ENCODE measurements around the gene IRF6.

The IRF6 gene

GRCh38 chr1:209780268-209780667, 25.7 kb downstream of the IRF6 start:
- no peak overlapping the region for H3K9ac ChIP-seq (ENCODE audit: low read length in 5 of 5)
- H3K4me1 ChIP-seq (ENCODE audit: control insufficient read depth in 5 of 5, insufficient read depth in 5 of 5, low read length in 5 of 5), result peaks cover 0 to 23% (median 16%) of the 10 kb centered on the region in 5 donors
- H3K9me3 ChIP-seq (ENCODE audit: control insufficient read depth in 5 of 5, low read length in 5 of 5), result no peaks in the 10 kb centered on the region
- H3K27ac ChIP-seq (ENCODE audit: low read depth, low read length), result no peak overlapping the region
- H3K36me3 ChIP-seq (ENCODE audit: control insufficient read depth in 5 of 5, insufficient read depth in 5 of 5, low read length in 5 of 5), result peaks cover 0 to 8% (median 0%) of the 10 kb centered on the region in 5 donors
- H3K4me3 ChIP-seq (ENCODE audit: low read depth in 1 of 5, low read length in 5 of 5), result no peak overlapping the region
- no peaks in the 10 kb centered on the region for H3K27me3 ChIP-seq (ENCODE audit: control insufficient read depth in 5 of 5, insufficient read depth in 4 of 5, low read length in 5 of 5)

- Histone ChIP-seq H3K27me3 (ENCODE audit: control insufficient read depth in 5 of 5, insufficient read depth in 4 of 5, low read length in 5 of 5) (no peaks in the 10 kb centered on the region), H3K36me3 (ENCODE audit: control insufficient read depth in 5 of 5, insufficient read depth in 5 of 5, low read length in 5 of 5) (peaks cover 0 to 8% (median 0%) of the 10 kb centered on the region in 5 donors), H3K4me3 (ENCODE audit: low read depth in 1 of 5, low read length in 5 of 5) (no peak overlapping the region), H3K9ac (ENCODE audit: low read length in 5 of 5) (no peak overlapping the region), H3K27ac (ENCODE audit: low read depth, low read length) (no peak overlapping the region), H3K9me3 (ENCODE audit: control insufficient read depth in 5 of 5, low read length in 5 of 5) (no peaks in the 10 kb centered on the region), H3K4me1 (ENCODE audit: control insufficient read depth in 5 of 5, insufficient read depth in 5 of 5, low read length in 5 of 5) (peaks cover 0 to 12% (median under 1%) of the 10 kb centered on the region in 5 donors)
Measured at GRCh38 chr1:209778102-209778501, 27.8 kb downstream of the IRF6 start.

GRCh38 chr1:209777587-209777986, 28.4 kb downstream of the IRF6 start:
- H3K4me1 ChIP-seq (ENCODE audit: control insufficient read depth in 5 of 5, insufficient read depth in 5 of 5, low read length in 5 of 5), result peaks cover 0 to 11% (median 0%) of the 10 kb centered on the region in 5 donors
- H3K9me3 ChIP-seq (ENCODE audit: control insufficient read depth in 5 of 5, low read length in 5 of 5), result no peaks in the 10 kb centered on the region
- no peak overlapping the region for H3K9ac ChIP-seq (ENCODE audit: low read length in 5 of 5)
- H3K27ac ChIP-seq (ENCODE audit: low read depth, low read length), result no peak overlapping the region
- peaks cover 0 to 7% (median 0%) of the 10 kb centered on the region in 5 donors for H3K36me3 ChIP-seq (ENCODE audit: control insufficient read depth in 5 of 5, insufficient read depth in 5 of 5, low read length in 5 of 5)
- no peak overlapping the region for H3K4me3 ChIP-seq (ENCODE audit: low read depth in 1 of 5, low read length in 5 of 5)
- no peaks in the 10 kb centered on the region for H3K27me3 ChIP-seq (ENCODE audit: control insufficient read depth in 5 of 5, insufficient read depth in 4 of 5, low read length in 5 of 5)

GRCh38 chr1:209775678-209776077, 30.3 kb downstream of the IRF6 start:
- Histone ChIP-seq H3K4me3 (ENCODE audit: low read depth in 1 of 5, low read length in 5 of 5) (no peak overlapping the region), H3K36me3 (ENCODE audit: control insufficient read depth in 5 of 5, insufficient read depth in 5 of 5, low read length in 5 of 5) (peaks cover 0 to 3% (median 0%) of the 10 kb centered on the region in 5 donors), H3K27ac (ENCODE audit: low read depth, low read length) (no peak overlapping the region), H3K9me3 (ENCODE audit: control insufficient read depth in 5 of 5, low read length in 5 of 5) (no peaks in the 10 kb centered on the region), H3K4me1 (ENCODE audit: control insufficient read depth in 5 of 5, insufficient read depth in 5 of 5, low read length in 5 of 5) (peaks cover 0 to 20% (median 2%) of the 10 kb centered on the region in 5 donors), H3K27me3 (ENCODE audit: control insufficient read depth in 5 of 5, insufficient read depth in 4 of 5, low read length in 5 of 5) (no peaks in the 10 kb centered on the region), H3K9ac (ENCODE audit: low read length in 5 of 5) (no peak overlapping the region)

GRCh38 chr1:209774592-209774991, 31.4 kb downstream of the IRF6 start:
- no peak overlapping the region for H3K9ac ChIP-seq (ENCODE audit: low read length in 5 of 5)
- H3K9me3 ChIP-seq (ENCODE audit: control insufficient read depth in 5 of 5, low read length in 5 of 5), result no peaks in the 10 kb centered on the region
- H3K27me3 ChIP-seq (ENCODE audit: control insufficient read depth in 5 of 5, insufficient read depth in 4 of 5, low read length in 5 of 5), result no peaks in the 10 kb centered on the region
- H3K4me1 ChIP-seq (ENCODE audit: control insufficient read depth in 5 of 5, insufficient read depth in 5 of 5, low read length in 5 of 5), result peaks cover 2 to 31% (median 12%) of the 10 kb centered on the region in 5 donors
- peaks cover 0 to 3% (median 0%) of the 10 kb centered on the region in 5 donors for H3K36me3 ChIP-seq (ENCODE audit: control insufficient read depth in 5 of 5, insufficient read depth in 5 of 5, low read length in 5 of 5)
- no peak overlapping the region for H3K4me3 ChIP-seq (ENCODE audit: low read depth in 1 of 5, low read length in 5 of 5)
- no peak overlapping the region for H3K27ac ChIP-seq (ENCODE audit: low read depth, low read length)

GRCh38 chr1:209772126-209772525, 33.8 kb downstream of the IRF6 start:
- H3K4me1 ChIP-seq (ENCODE audit: control insufficient read depth in 5 of 5, insufficient read depth in 5 of 5, low read length in 5 of 5), result peaks cover 9 to 48% (median 25%) of the 10 kb centered on the region in 5 donors
- H3K27ac ChIP-seq (ENCODE audit: low read depth, low read length), result no peak overlapping the region
- H3K9ac ChIP-seq (ENCODE audit: low read length in 5 of 5), result no peak overlapping the region
- no peaks in the 10 kb centered on the region for H3K27me3 ChIP-seq (ENCODE audit: control insufficient read depth in 5 of 5, insufficient read depth in 4 of 5, low read length in 5 of 5)
- no peak overlapping the region for H3K4me3 ChIP-seq (ENCODE audit: low read depth in 1 of 5, low read length in 5 of 5)
- H3K9me3 ChIP-seq (ENCODE audit: control insufficient read depth in 5 of 5, low read length in 5 of 5), result no peaks in the 10 kb centered on the region
- no peaks in the 10 kb centered on the region for H3K36me3 ChIP-seq (ENCODE audit: control insufficient read depth in 5 of 5, insufficient read depth in 5 of 5, low read length in 5 of 5)

- Histone ChIP-seq H3K4me3 (ENCODE audit: low read depth in 1 of 5, low read length in 5 of 5) (peak overlapping the region in 3 of 5 donors; percentile 0 to 45 (median 31)), H3K4me1 (ENCODE audit: control insufficient read depth in 5 of 5, insufficient read depth in 5 of 5, low read length in 5 of 5) (peaks cover 9 to 48% (median 25%) of the 10 kb centered on the region in 5 donors), H3K27me3 (ENCODE audit: control insufficient read depth in 5 of 5, insufficient read depth in 4 of 5, low read length in 5 of 5) (no peaks in the 10 kb centered on the region), H3K9me3 (ENCODE audit: control insufficient read depth in 5 of 5, low read length in 5 of 5) (no peaks in the 10 kb centered on the region), H3K9ac (ENCODE audit: low read length in 5 of 5) (no peak overlapping the region), H3K36me3 (ENCODE audit: control insufficient read depth in 5 of 5, insufficient read depth in 5 of 5, low read length in 5 of 5) (no peaks in the 10 kb centered on the region), H3K27ac (ENCODE audit: low read depth, low read length) (no peak overlapping the region)
Measured at GRCh38 chr1:209770636-209771415, 35.1 kb downstream of the IRF6 start.

GRCh38 chr1:209769971-209770370, 36.0 kb downstream of the IRF6 start:
- Histone ChIP-seq H3K9ac (ENCODE audit: low read length in 5 of 5) (peak overlapping the region in 3 of 5 donors; percentile 14 to 44 (median 38)), H3K4me3 (ENCODE audit: low read depth in 1 of 5, low read length in 5 of 5) (peak overlapping the region in 3 of 5 donors; percentile 31 to 45 (median 32)), H3K27ac (ENCODE audit: low read depth, low read length) (peak overlapping the region; percentile 63), H3K9me3 (ENCODE audit: control insufficient read depth in 5 of 5, low read length in 5 of 5) (no peaks in the 10 kb centered on the region), H3K27me3 (ENCODE audit: control insufficient read depth in 5 of 5, insufficient read depth in 4 of 5, low read length in 5 of 5) (no peaks in the 10 kb centered on the region), H3K36me3 (ENCODE audit: control insufficient read depth in 5 of 5, insufficient read depth in 5 of 5, low read length in 5 of 5) (no peaks in the 10 kb centered on the region), H3K4me1 (ENCODE audit: control insufficient read depth in 5 of 5, insufficient read depth in 5 of 5, low read length in 5 of 5) (peaks cover 9 to 41% (median 25%) of the 10 kb centered on the region in 5 donors)

GRCh38 chr1:209769171-209769904, 36.6 kb downstream of the IRF6 start:
- no peaks in the 10 kb centered on the region for H3K36me3 ChIP-seq (ENCODE audit: control insufficient read depth in 5 of 5, insufficient read depth in 5 of 5, low read length in 5 of 5)
- H3K9ac ChIP-seq (ENCODE audit: low read length in 5 of 5), result peak overlapping the region in 3 of 5 donors; percentile 14 to 44 (median 38)
- no peaks in the 10 kb centered on the region for H3K27me3 ChIP-seq (ENCODE audit: control insufficient read depth in 5 of 5, insufficient read depth in 4 of 5, low read length in 5 of 5)
- peak overlapping the region in 4 of 5 donors; percentile 9 to 36 (median 32) for H3K4me3 ChIP-seq (ENCODE audit: low read depth in 1 of 5, low read length in 5 of 5)
- peak overlapping the region; percentile 63 for H3K27ac ChIP-seq (ENCODE audit: low read depth, low read length)
- no peaks in the 10 kb centered on the region for H3K9me3 ChIP-seq (ENCODE audit: control insufficient read depth in 5 of 5, low read length in 5 of 5)
- peaks cover 9 to 37% (median 25%) of the 10 kb centered on the region in 5 donors for H3K4me1 ChIP-seq (ENCODE audit: control insufficient read depth in 5 of 5, insufficient read depth in 5 of 5, low read length in 5 of 5)

GRCh38 chr1:209768354-209768774, 37.6 kb downstream of the IRF6 start:
- Histone ChIP-seq H3K27me3 (ENCODE audit: control insufficient read depth in 5 of 5, insufficient read depth in 4 of 5, low read length in 5 of 5) (no peaks in the 10 kb centered on the region), H3K9me3 (ENCODE audit: control insufficient read depth in 5 of 5, low read length in 5 of 5) (no peaks in the 10 kb centered on the region), H3K4me1 (ENCODE audit: control insufficient read depth in 5 of 5, insufficient read depth in 5 of 5, low read length in 5 of 5) (peaks cover 9 to 37% (median 25%) of the 10 kb centered on the region in 5 donors), H3K36me3 (ENCODE audit: control insufficient read depth in 5 of 5, insufficient read depth in 5 of 5, low read length in 5 of 5) (no peaks in the 10 kb centered on the region), H3K27ac (ENCODE audit: low read depth, low read length) (peak overlapping the region; percentile 51), H3K4me3 (ENCODE audit: low read depth in 1 of 5, low read length in 5 of 5) (peak overlapping the region in 2 of 5 donors; percentile 29 to 31), H3K9ac (ENCODE audit: low read length in 5 of 5) (no peak overlapping the region)

All from subcutaneous abdominal adipose tissue (tissue), 5 donors.